Coronary artery (tissue), 2 donors: Measurements from ENCODE around the gene PCDHB6.
"Not testable (repeated sequence)": the region's sequence is repeated elsewhere in the genome, so short reads cannot be mapped to it uniquely, and the experiment has no call there.

ENCODE experiments used
- DNase-seq: peaks from one replicate; pipeline ENCODE4 v3.0.0-alpha.2; 2017; ENCODE audit warnings: low spot score
- H3K27ac ChIP-seq, 2 donors: fragments of 200-600 bp; sonication (generic); one replicate each; pipeline ENCODE4 v1.5.1; 2016 to 2019
- H3K4me3 ChIP-seq: fragments of 200-600 bp; sonication (generic); 2 replicates; pipeline ENCODE4 v1.5.1; 2016; ENCODE audit warnings: mild to moderate bottlenecking, moderate library complexity
- CTCF ChIP-seq: fragments of 200-600 bp; sonication (generic); IDR thresholded peaks from one replicate; pipeline ENCODE4 v1.5.1; 2019; ENCODE audit warnings: antibody characterized with exemption

Gene PCDHB6

GRCh38 chr5:141199359-141200235, 49.7 kb downstream of the PCDHB6 start, which contains the start of gene PCDHB11:
Gene PCDHB11, plus strand, starts transcription at chr5:141199627. Its CDS starts 148 bp downstream, at chr5:141199775.
- TF ChIP-seq CTCF = no peak
- peak within 1 kb of the TSS; percentile 17 for H3K4me3 ChIP-seq
- no peak for DNase-seq
- no peak within 1 kb of the TSS for H3K27ac ChIP-seq

- peak overlapping the region; percentile 17 for H3K4me3 ChIP-seq
- H3K27ac ChIP-seq, DNase-seq: not testable (repeated sequence)
Measured at GRCh38 chr5:141201126-141201525, 51.3 kb downstream of the PCDHB6 start.

- DNase-seq, H3K4me3 ChIP-seq, H3K27ac ChIP-seq: not testable (repeated sequence)
Measured at GRCh38 chr5:141201646-141202045, 51.8 kb downstream of the PCDHB6 start.
